Left ventricle myocardium superior (tissue), 1 donor: ENCODE results near the gene GNG7. TPM values are rescaled to one million over a fixed set of nuclear protein-coding genes. Genes with fewer than 3 reads are reported as not detected.
"Not testable (repeated sequence)": the region's sequence is repeated elsewhere in the genome, so short reads cannot be mapped to it uniquely, and the experiment has no call there.

ENCODE experiments used
- ATAC-seq: fragments of 200-7000 bp; cut with Tn5 transposase; one replicate; pipeline ENCODE4 v1.9.1; 2020; ENCODE audit warnings: mild to moderate bottlenecking, moderate library complexity
- DNase-seq: peaks from one replicate; pipeline ENCODE4 v3.0.0-alpha.2; 2020
- intact Hi-C: fragments of 100-400 bp; cut with micrococcal nuclease; formaldehyde crosslinking; loops from one replicate; pipeline ENCODE4 v1.11.0; 2022
- total RNA-seq: library from RNA; stranded (reverse); fragmentation: NEBNext Ultra II Directional; extraction: Animal tissue kit (Norgen Biotek cat#: 25700); gene quantifications from one replicate; pipeline ENCODE4 v1.2.1, GENCODE V29; 2021
- donor health status: DM: no; HTN: yes; CAD: no; lungs with severe emphysema.

GNG7 gene
- total RNA-seq, 1 donor from 2014 or later: 39.3 TPM

DNA sequence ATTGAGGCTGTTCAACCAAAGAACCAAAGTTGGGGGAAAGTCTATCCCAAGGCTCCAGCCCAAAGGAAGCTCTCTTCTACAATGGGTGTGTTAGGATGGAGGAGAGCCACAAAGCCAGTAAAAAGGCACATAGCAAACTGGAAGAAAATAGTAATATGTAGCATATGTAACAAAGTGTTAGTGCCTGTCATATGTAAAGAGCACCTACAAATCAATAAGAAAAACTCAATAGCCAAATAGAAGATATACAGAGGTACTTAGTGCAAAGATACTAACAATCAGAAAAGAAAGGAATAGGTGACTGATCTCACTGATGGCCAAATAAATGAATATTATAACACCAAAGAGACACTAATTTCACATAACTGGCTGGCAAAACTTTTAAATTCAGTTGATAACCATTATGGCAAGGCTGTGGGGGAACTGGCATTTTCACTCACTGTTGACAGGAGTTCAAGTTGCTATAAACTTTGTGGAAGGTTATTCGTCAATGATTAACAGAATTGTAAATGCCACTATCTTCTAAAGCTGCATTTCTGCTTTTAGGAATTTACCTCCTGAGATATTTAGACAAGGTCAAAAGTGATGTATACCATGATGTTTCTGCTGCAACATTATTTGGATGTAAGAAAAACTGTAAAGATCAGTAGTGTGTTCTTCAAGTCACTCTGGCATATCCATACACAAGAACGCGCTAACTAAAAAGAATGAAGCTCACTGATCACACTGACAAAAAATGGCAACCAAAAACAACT, 110.8 kb downstream of the GNG7 start:
- ATAC-seq (no peak), DNase-seq (no peak)
- intact Hi-C loops: no loop called here

DNA sequence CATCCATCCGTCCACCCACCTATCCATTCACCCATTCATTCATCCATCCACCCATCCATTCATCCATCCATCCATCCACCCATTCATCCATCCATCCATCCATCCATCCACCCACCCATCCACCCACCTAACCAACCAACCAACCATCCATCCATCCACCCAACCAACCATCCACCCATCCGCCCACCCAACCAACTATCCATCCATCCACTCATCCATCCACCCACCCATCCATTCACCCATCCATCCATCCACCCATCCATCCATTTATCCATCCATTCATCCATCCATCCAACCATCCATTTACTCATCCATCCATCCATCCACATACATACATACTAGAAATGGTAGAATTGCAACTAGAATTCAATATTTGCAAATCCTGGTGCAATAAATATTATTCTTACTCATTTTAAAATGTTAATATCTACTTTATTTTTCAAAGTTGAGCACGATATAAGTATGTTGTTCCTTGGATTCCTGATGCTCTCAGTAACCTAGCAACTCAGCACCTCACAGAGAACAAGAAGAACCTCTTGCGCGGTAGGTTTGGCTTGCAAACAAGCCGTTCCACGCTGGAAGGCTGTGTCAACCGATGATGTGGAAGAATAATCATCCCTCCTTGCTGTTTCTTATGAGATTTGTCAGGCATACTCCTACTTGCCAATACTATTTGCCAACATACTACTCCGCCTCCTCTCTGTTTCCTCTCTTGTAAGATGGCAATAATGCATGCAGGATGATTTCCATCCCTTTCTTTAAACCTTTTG, 111.7 kb downstream of the GNG7 start:
- intact Hi-C loops: no loop called here
- DNase-seq: no peak
- no peak for ATAC-seq

DNA sequence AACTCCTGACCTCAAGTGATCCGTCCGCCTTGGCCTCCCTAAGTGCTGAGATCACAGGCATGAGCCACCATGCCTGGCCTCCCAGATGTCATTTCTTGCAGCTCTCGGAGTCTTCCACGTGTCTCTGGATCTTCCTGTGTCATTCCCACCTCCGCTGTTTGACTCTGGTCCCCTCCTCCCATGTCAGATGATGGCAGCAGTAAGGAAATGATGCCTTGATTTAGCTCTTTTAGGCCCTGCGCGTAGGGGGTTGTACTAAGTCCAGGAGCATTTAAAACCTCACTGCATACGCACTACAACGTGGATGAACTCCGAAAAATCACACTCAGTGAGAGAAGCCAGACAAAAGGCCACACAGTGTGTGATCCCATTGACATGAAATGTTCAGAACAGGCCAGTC, 113.1 kb downstream of the GNG7 start:
- ATAC-seq (no peak), DNase-seq (no peak)
- intact Hi-C loops: no loop called here

DNA sequence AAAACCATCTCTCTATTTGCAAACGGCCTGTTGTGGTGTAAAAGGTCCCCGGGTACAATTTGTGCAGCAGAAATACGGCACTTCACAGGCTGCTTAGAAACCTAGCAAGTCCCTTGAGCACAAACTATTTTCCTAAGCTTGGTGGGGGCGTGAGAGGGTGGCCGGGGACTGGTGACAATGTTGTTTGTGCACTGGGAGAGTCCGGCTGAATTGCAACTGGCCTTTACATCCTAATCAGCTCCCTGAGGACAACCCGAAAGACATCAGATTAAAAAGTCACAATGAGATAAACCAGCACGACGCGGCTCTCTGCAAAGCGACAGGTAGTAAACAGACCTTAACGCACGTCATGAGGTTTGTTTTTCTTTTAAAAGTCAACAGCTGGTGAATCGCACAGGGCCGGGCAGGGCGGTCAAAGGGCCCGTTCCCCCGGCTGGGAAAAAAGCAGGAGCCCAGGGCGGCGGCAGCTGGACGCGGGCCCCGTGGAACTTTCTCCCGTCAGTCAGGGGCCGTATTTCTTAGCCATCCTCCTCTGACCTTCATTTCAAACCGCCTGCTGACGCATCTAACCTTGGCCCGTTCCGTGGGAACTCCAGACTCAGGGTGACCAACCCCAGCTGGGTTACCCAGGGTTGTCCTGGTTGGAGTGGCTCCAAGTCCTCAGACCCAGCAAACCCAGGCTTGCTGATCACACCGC, 114.3 kb downstream of the GNG7 start:
- intact Hi-C loops: no loop called here
- peak; percentile 77 for DNase-seq
- peak; percentile 86 for ATAC-seq

DNA sequence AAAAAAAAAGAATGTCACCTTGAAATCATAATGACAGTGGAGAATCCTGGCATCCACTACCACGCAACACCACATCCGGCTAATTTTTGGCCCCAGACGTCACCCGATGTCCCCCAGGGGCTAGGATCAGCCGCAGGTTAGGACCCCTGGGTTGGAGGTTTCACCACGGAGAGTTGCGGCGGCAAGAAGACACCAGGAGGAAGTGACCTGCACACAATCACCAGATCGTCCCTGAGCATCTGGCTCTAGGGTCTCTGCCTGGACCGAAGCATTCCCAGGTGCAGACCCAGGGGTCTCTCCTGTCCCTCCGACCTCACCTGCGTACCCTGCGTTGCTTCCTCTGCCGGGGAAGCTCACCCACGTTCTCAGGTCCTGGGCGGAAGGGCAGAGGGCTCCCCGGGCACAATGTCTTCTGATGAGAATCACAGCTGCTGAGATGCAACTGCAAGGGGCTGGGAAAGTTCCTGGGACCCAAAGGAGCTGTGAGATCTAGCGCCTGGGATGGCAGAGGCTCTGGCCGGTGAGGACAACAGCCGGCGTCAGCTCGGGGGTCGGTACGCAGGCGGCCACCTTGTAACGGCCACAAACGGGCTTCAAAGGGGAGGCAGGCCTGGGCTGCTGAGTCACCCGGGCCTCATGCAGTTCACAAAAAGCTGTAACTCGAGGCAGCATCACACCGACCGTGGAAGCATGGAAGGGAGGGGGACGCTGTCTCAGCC, 115.3 kb downstream of the GNG7 start:
- DNase-seq (no peak), ATAC-seq (no peak)
- intact Hi-C loops: no loop called here

DNA sequence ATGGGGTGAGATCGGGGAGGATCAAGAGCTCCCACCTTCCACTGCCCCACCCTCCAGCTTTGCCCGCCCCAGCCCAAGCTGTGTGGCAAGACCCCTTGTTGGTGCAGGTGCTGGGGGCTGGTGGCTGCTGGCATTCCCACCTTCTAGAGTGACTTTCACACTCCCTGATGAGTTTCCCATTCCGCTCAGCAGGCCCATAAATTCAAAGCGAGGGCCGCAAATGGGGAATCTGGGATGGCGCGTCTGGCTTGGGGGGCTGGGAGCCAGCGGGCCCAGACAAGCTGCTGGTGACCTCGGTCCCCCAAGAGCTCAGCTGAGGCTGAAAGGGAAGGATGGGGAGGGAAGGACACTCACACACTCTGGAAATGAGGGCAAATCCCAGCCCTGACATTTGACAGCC, 116.3 kb downstream of the GNG7 start:
- DNase-seq: no peak
- ATAC-seq: no peak
- intact Hi-C loops: no loop called here

DNA sequence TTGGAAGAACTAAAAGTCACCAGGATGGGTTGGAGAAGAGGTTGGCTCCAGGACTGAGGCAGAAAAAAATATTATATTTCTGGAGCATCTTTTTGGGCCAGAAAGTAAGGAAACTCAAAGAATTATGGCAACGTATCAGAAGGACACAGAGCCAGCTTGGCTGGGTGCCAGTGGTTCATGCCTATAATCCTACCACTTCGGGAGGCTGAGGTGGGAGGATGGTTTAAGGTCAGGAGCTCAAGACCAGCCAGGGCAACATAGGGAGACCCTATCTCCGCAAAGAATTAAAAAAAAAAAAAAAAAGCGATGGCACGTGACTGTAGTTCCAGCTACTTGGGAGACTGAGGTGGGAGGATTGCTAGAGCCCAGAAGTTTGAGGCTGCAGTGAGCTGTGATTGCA, 118.5 kb downstream of the GNG7 start:
- no peak for DNase-seq
- no peak for ATAC-seq

GRCh38 chr19:2582984-2583956, 119.2 kb downstream of the GNG7 start:
- ATAC-seq (no peak), DNase-seq (no peak)
- intact Hi-C loops: no loop called here

More for the DNA sequence above, 118.5 kb downstream of the GNG7 start:
- intact Hi-C loops: no loop called here

- ATAC-seq, DNase-seq, intact Hi-C loops: not testable (repeated sequence)
Observed at GRCh38 chr19:2580396-2580795, 122.1 kb downstream of the GNG7 start.

DNA sequence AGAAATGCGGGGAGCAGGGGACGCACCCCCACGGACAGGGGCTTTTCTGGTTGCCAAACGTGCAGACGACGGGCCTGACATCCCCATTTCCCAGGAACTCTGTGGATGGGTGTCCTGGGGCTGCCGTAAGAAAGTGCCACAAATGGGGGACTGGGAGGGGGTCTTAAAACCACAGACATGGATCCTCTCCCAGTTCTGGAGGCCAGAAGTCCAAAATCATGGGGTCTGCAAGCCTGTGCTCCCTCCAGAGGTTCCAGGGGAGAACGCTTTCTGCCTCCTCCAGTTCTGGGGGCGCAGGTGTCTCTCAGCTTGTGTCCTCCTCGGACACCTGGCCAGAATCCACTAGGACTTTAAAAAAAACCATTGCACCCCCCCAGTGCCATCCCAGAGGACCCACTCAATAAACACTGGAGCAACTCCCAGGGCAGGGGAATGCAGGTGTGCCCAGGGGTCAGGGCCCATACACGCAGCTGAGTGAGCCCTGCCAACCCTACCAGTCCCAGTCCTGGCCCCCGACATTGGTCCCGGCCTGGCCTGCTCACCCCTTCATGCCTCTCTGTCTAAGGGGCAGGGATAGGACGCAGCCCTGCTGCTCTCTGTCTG, 122.7 kb downstream of the GNG7 start:
- intact Hi-C loops: no loop called here
- DNase-seq (no peak), ATAC-seq (no peak)

- intact Hi-C loops: no loop called here
- ATAC-seq: peak; percentile 84
- DNase-seq: peak; percentile 93
Observed at GRCh38 chr19:2578901-2579677, 123.4 kb downstream of the GNG7 start.

DNA sequence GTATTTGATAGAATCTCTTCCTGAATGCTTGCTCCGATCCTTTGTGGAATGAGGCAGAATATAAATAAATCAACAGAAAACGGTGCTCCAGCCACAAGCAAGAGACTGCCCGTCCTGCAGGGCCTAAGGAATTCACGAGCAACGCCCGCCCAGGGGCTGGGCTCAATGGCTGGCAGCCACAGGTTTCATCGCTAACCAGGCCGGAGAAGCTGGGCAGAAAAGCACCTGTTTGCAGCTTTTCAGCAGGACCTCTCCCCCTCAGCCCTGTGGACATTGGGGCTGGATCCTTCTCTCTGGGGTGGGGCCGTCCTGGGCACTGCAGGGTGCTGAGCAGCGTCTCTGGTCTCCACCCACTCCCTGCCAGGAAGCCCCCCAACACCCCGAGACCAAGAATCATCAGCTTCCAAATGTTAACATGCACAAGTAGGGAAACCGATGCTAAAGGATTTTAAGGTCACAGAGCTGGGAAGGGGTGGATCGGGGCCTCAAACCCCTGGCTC, 124.1 kb downstream of the GNG7 start:
- intact Hi-C loops: no loop called here
- ATAC-seq (peak; percentile 4), DNase-seq (no peak)

DNA sequence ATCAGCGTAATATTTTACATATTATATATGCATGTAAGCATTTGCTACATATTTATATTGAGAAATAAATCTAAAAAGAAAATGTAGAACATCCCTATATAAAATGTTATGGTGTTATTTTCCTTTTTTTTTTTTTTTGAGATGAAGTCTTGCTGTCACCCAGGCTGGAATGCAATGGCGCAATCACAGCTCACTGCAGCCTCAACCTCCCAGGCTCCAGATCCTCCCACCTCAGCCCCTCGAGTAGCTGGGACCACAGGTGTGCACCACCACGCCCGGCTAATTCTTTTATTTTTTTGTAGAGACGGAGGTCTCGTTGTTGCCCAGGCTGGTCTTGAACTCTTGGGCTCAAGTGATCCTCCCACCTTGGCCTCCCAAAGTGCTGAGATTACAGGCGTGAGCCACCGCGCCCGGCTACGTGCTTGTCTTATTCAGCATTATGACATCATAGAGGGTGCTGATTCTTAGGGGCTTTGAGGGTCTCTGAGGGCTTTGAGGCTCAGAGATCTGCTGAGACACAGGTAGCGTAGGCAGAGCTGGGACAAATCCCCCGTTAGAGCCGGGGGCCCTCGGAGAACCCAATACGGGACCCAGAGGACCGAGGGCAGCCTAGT, 124.7 kb downstream of the GNG7 start:
- intact Hi-C loops: no loop called here
- no peak for ATAC-seq
- DNase-seq: no peak

DNA sequence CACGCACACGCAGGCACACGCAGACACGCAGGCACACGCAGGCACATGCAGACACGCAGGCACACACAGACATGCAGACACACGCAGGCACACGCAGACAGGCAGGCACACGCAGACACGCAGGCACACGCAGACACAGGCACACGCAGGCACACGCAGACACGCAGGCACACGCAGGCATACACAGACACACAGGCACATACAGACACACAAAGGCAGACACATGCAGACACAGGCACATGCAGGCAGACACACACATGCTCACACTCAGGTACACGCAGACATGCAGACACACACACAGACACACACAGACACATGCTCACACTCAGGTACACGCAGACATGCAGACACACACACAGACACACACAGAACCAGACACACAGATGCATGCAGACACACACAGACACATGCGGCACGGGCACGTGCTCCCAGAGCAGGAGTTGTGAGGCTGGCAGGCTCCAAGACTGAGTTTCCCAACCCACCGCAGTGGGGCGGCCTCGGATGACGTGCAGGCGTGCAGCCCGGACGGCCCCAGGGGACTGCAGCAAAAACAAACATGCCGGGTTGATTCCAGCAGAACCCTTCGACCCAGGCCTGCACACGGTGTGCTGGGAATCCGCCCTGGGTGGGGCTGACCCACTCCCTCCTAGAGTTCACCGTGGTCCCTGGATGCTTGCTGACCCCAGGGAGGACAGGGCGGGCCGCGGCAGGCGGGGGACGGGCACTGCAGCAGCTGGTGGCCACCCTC, 126.6 kb downstream of the GNG7 start:
- ATAC-seq (peak; percentile 69), DNase-seq (peak; percentile 91)
- intact Hi-C loops: no loop called here

- intact Hi-C loops: no loop called here
- ATAC-seq: no peak
- no peak for DNase-seq
Observed at GRCh38 chr19:2574971-2575630, 127.4 kb downstream of the GNG7 start.
